Natural killer cell treated with Interleukin-12 subunit alpha and Interleukin-12 subunit beta and Interleukin-15 and Interleukin-18, amount 100 ng/mL, for 72 hours (primary cell): ENCODE data around the gene TPM3. TPM values are rescaled to one million over a fixed set of nuclear protein-coding genes. Genes with fewer than 3 reads are reported as not detected.
"Not testable (repeated sequence)": the region's sequence is repeated elsewhere in the genome, so short reads cannot be mapped to it uniquely, and the experiment has no call there.

Source experiments
- ATAC-seq, 2 donors: fragments of 150-1000 bp; cut with Tn5 transposase in 1 of 2; sonication (Bioruptor Pico), chemical (Tn5 transposase) in 1 of 2; 2 replicates each; pipeline ENCODE4 v1.10.0; 2021
- DNase-seq: peaks from one replicate; pipeline ENCODE4 v3.0.0; 2022; ENCODE audit warnings: low spot score
- H3K27ac Mint-ChIP-seq, 2 donors: 1 replicate in 1 of 2; 2 replicates in 1 of 2; pipeline ENCODE4 v1.8.0; 2022; ENCODE audit warnings: mixed read lengths in 2 of 2, mild to moderate bottlenecking in 1 of 2, moderate library complexity in 1 of 2
- H3K27me3 Mint-ChIP-seq, 2 donors: 1 replicate in 1 of 2; 2 replicates in 1 of 2; pipeline ENCODE4 v1.8.0; 2022; ENCODE audit warnings: mixed read lengths in 2 of 2
- H3K36me3 Mint-ChIP-seq: one replicate; pipeline ENCODE4 v1.8.0; 2022; ENCODE audit warnings: mixed read lengths
- H3K4me1 Mint-ChIP-seq, 2 donors: 1 replicate in 1 of 2; 2 replicates in 1 of 2; pipeline ENCODE4 v1.8.0; 2022; ENCODE audit warnings: low read depth in 2 of 2, mixed read lengths in 2 of 2, mild to moderate bottlenecking in 1 of 2
- H3K4me3 Mint-ChIP-seq: one replicate; pipeline ENCODE4 v1.8.0; 2022; ENCODE audit warnings: mixed read lengths
- H3K9me3 Mint-ChIP-seq: 2 replicates; pipeline ENCODE4 v1.8.0; 2022; ENCODE audit warnings: mixed read lengths
- total RNA-seq, 2 donors: library from RNA; stranded (reverse); gene quantifications; one replicate each; pipeline ENCODE4 v1.2.3, GENCODE V29; 2022

Gene TPM3
- total RNA-seq, 2 donors from 2014 or later, result 495 to 662 TPM

DNA sequence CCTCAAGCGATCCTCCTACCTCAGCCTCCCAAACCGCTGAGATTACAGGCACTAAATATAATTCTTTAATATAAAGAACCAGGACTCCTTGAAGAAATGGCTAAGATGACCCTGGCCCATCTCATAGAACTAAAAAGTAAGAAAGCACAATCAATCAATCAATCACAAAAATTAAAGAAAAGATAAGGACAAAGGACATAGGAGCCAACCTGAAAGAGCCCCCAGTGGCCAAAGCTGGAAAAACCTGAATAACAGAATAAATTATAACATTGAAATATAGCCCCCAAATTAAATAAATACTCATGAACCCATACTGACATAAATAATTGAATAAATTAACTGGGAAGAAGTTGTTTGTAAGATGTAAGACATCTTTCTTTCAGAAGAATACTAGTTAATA, 45.9 kb downstream of the TPM3 start:
- no peaks in the 10 kb centered on the region for H3K36me3 Mint-ChIP-seq
- H3K27ac Mint-ChIP-seq, result no peak overlapping the region
- no peak overlapping the region for H3K4me3 Mint-ChIP-seq
- ATAC-seq (no peak), DNase-seq (no peak)
- peaks cover 0 to 4% of the 10 kb centered on the region in 2 donors for H3K4me1 Mint-ChIP-seq
- no peaks in the 10 kb centered on the region for H3K27me3 Mint-ChIP-seq
- H3K9me3 Mint-ChIP-seq, result no peaks in the 10 kb centered on the region

DNA sequence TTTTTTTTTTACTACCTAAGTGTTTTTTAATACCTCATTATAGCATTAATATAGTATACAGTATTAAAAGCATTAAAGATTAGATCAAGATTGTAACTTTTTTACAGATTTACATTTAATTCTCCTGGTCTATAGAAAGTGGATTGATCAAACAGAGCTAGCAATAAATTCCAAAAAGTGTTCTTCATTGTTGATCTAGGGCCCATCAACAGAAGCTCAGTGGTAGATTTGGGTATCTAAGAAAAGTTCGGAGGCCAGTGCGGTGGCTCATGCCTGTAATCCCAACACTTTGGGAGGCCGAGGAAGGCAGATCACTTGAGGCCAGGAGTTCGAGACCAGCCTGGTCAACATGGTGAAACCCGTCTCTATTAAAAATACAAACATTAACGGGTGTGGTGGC, 49.5 kb downstream of the TPM3 start:
- no peak for DNase-seq
- H3K4me1 Mint-ChIP-seq, result no peaks in the 10 kb centered on the region
- H3K27me3 Mint-ChIP-seq, result no peaks in the 10 kb centered on the region
- ATAC-seq, result no peak
- no peak overlapping the region for H3K4me3 Mint-ChIP-seq
- no peak overlapping the region for H3K27ac Mint-ChIP-seq
- no peaks in the 10 kb centered on the region for H3K36me3 Mint-ChIP-seq
- no peaks in the 10 kb centered on the region for H3K9me3 Mint-ChIP-seq

DNA sequence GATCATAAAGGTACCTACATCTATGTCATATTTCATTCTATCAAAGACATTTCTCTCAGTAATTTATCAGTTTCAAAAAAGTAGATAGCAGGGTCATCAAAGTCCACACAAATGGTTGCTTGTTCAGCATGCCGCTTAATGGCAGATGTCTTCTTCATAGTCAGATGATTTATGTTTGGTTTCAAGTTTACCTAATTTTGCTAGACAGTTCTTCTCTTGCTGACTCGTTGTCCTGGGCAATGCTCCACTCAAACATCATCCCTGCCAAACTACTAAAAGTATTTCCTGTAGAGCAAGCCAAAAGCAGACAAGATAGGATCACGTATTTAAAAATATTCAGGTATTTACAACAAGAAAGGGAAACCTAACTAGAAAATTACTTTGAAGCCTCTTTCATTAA, 50.7 kb downstream of the TPM3 start:
- DNase-seq, result no peak
- Mint-ChIP-seq H3K27me3 (no peaks in the 10 kb centered on the region), H3K4me3 (no peak overlapping the region), H3K27ac (no peak overlapping the region), H3K36me3 (no peaks in the 10 kb centered on the region), H3K9me3 (no peaks in the 10 kb centered on the region), H3K4me1 (no peaks in the 10 kb centered on the region)
- ATAC-seq, result no peak

DNA sequence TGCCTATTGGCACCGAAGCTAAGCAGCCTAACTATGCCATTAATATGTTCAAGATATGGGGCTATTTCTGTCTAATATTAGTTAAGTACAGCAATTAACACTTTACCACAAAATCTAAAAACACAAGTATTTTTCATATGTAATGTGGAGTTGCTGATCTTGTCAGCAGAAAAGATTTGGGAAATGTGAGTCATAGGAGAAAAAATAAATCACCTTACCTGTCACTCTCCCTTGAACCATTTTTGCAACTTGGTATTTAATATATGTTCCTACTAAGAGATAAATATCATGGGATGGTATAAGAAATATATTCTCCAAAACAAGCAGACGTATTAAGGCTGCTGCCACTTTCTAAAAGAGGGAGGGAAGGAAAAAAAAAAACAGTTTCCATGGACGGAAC, 54.0 kb downstream of the TPM3 start:
- Mint-ChIP-seq H3K4me1 (no peaks in the 10 kb centered on the region), H3K27ac (no peak overlapping the region), H3K9me3 (no peaks in the 10 kb centered on the region), H3K4me3 (no peak overlapping the region), H3K36me3 (no peaks in the 10 kb centered on the region), H3K27me3 (no peaks in the 10 kb centered on the region)
- ATAC-seq, result no peak
- DNase-seq, result no peak

DNA sequence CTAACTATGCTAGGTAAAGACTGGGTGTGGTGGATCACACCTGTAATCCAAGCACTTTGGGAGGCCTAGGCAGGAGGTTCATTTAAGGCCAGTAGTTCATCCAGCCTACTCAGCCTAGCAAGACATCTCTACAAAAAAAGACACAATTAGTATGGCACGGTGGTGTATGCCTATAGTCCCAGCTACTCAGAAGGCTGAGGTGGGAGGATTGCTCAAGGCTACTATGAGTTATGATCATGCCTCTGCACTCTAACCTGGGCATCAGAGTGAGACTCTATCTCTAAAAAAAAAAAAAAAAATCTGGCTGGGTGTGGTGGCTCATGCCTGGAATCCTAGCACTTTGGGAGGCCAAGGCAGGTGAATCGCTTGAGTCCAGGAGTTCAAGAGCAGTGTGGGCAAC, 58.6 kb downstream of the TPM3 start:
- no peak overlapping the region for H3K27ac Mint-ChIP-seq
- H3K4me1 Mint-ChIP-seq, result peaks cover 0 to 5% of the 10 kb centered on the region in 2 donors
- H3K9me3 Mint-ChIP-seq, result no peaks in the 10 kb centered on the region
- ATAC-seq, result no peak
- DNase-seq, result no peak
- no peaks in the 10 kb centered on the region for H3K27me3 Mint-ChIP-seq
- no peaks in the 10 kb centered on the region for H3K36me3 Mint-ChIP-seq
- no peak overlapping the region for H3K4me3 Mint-ChIP-seq

DNA sequence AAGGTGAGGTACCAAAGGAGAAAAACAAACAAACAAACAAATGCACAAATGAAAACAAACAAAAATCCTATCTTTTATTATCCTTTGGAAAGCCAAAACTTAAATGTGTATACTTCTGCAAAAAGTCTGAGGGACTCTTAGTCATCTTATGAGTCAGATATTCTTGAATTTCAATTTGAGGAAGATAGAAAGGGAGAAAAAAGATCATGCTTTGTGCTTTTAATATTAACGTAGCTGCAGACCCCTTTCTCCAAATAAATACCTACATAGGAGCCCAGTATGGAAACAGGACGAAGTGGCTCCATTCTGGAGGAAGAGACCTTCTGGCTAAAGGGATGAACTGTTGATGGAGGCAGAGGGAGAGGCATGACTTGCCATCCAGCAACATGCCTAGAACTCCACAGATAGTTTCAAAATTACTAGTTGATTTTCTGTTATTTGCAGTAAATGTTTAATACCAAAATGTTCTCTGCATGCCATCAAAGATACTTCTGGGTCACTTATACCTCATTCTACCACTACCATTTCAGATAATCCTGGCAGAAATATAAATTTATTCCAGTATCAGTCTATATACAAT, 62.4 kb downstream of the TPM3 start:
- Mint-ChIP-seq H3K27ac (no peak overlapping the region), H3K9me3 (no peaks in the 10 kb centered on the region), H3K4me1 (peaks cover 0 to 5% of the 10 kb centered on the region in 2 donors), H3K36me3 (no peaks in the 10 kb centered on the region), H3K4me3 (no peak overlapping the region), H3K27me3 (no peaks in the 10 kb centered on the region)
- DNase-seq (no peak), ATAC-seq (no peak)

DNA sequence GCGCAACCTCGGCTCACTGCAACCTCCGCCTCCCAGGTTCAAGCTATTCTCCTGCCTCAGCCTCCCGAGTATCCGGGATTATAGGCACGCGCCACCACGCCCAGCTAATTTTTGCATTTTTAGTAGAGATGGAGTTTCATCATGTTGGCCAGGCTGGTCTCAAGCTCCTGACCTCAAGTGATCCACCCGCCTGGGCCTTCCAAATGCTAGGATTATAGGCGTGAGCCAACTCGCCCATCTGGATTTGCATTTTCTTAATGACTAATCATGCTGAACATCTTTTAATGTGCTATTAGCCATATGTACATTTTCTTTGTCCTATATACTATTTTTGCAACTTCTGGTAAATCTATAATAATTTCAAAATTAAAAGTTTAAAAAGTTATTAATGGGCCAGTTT, 68.7 kb downstream of the TPM3 start:
- H3K27me3 Mint-ChIP-seq, DNase-seq, H3K9me3 Mint-ChIP-seq, H3K4me3 Mint-ChIP-seq, ATAC-seq, H3K27ac Mint-ChIP-seq, H3K4me1 Mint-ChIP-seq, H3K36me3 Mint-ChIP-seq: not testable (repeated sequence)

DNA sequence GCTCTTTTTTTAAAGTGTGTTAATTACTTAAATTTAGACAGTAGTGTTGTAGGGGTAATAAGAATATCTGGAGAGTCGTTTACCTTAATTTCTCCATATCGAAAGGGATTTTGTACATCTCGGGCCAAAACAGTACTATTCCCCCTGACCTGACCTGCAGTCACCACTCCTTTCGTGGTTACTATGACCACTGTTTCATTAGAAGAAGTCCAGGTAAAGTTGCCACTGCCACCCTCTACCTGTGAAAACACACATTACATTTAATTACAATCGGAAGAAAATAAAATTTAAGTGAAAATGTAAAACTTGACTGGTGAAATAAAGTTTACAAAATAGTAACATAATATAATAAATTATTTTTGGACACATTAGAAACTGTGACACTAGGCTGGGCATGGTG, 74.3 kb downstream of the TPM3 start:
- peaks cover 8 to 13% of the 10 kb centered on the region in 2 donors for H3K4me1 Mint-ChIP-seq
- no peak overlapping the region for H3K27ac Mint-ChIP-seq
- H3K9me3 Mint-ChIP-seq, result no peaks in the 10 kb centered on the region
- ATAC-seq (no peak), DNase-seq (no peak)
- H3K4me3 Mint-ChIP-seq, result no peak overlapping the region
- H3K36me3 Mint-ChIP-seq, result no peaks in the 10 kb centered on the region
- no peaks in the 10 kb centered on the region for H3K27me3 Mint-ChIP-seq

DNA sequence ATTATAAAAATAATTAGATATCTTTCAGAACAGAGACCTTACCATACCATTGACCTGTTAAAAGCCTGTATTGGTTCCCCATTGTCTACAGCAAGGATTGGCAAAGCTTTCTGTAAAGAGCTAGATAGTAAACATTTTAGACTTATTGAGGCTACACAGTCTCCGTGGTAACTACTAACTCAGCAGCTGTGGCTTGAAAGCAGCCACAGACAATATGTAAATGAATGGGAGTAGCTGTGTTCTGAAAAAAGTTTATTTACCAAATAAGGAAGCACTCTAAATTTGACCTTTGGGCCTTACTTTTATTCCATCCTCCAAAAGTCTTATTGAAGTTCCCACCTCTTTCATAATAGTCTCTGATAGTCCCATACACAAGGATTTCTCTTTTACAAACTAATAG, 76.7 kb downstream of the TPM3 start:
- Mint-ChIP-seq H3K27me3 (no peaks in the 10 kb centered on the region), H3K4me3 (no peak overlapping the region), H3K9me3 (no peaks in the 10 kb centered on the region), H3K27ac (peak overlapping the region in 1 of 2 donors; percentile 18), H3K36me3 (no peaks in the 10 kb centered on the region), H3K4me1 (peaks cover 8 to 13% of the 10 kb centered on the region in 2 donors)
- ATAC-seq, result no peak
- DNase-seq, result no peak

Other genes with a start within 250 kb of the TPM3 start
- 100 to 1,000 TPM; 161 to 205 TPM for gene DENND4B, start 245.4 kb downstream of the TPM3 start, total RNA-seq
- gene CRTC2, start 233.5 kb downstream of the TPM3 start, total RNA-seq, result 100 to 1,000 TPM; 103 to 129 TPM
- gene SLC39A1, start 228.6 kb downstream of the TPM3 start, total RNA-seq, result 10 to 100 TPM; 65.6 to 74.2 TPM
- gene CREB3L4, start 224.2 kb downstream of the TPM3 start, total RNA-seq, result 1 to 10 TPM; 4.5 to 6.1 TPM
- 100 to 1,000 TPM; 164 to 255 TPM for gene JTB, start 214.4 kb downstream of the TPM3 start, total RNA-seq
- 10 to 100 TPM in 1 of 2 donors, 1 to 10 TPM in 1; 7.8 to 11.5 TPM for gene RAB13, start 205.8 kb downstream of the TPM3 start, total RNA-seq
- gene RPS27, start 201.3 kb downstream of the TPM3 start, total RNA-seq, result 100 to 1,000 TPM; 370 to 905 TPM
- gene NUP210L, start 37.0 kb downstream of the TPM3 start, total RNA-seq, result under 1 TPM in 1 of 2 donors, not detected in 1; 0.24 TPM
- not detected for gene CFAP141, start 14.2 kb upstream of the TPM3 start, total RNA-seq
- gene UBAP2L, start 28.9 kb upstream of the TPM3 start, total RNA-seq, result 100 to 1,000 TPM; 175 to 183 TPM
- gene HAX1, start 80.5 kb upstream of the TPM3 start, total RNA-seq, result 100 to 1,000 TPM; 131 to 136 TPM
- gene AQP10, start 129.0 kb upstream of the TPM3 start, total RNA-seq, result not detected
- gene ATP8B2, start 133.4 kb upstream of the TPM3 start, total RNA-seq, result 10 to 100 TPM; 29.2 to 60.6 TPM
- gene IL6R, start 213.2 kb upstream of the TPM3 start, total RNA-seq, result 1 to 10 TPM; 2.3 to 4.0 TPM